ENCODE results near the gene WFIKKN2.
"Not testable (repeated sequence)": the region's sequence is repeated elsewhere in the genome, so short reads cannot be mapped to it uniquely, and the experiment has no call there.

The WFIKKN2 gene

DNA sequence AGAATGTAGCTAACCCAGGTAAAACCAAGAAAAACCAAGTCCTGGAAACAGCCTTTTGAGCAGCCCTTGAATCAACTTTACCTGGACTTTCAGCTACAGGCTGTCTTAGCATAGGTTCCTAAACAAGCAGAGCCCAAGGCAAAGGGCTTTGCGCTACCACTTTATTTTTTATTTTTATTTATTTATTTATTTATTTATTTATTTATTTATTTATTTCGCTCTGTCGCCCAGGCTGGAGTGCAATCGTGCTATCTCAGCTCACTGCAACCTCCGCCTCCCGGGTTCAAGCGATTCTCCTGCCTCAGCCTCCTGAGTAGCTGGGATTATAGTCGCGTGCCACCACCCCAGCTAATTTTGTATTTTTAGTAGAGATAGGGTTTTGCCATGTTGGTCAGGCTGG is 41.7 kb downstream of the WFIKKN2 start:
- DNase-seq (ENCODE audit: low read depth in 2 of 2): not testable (repeated sequence)

DNA sequence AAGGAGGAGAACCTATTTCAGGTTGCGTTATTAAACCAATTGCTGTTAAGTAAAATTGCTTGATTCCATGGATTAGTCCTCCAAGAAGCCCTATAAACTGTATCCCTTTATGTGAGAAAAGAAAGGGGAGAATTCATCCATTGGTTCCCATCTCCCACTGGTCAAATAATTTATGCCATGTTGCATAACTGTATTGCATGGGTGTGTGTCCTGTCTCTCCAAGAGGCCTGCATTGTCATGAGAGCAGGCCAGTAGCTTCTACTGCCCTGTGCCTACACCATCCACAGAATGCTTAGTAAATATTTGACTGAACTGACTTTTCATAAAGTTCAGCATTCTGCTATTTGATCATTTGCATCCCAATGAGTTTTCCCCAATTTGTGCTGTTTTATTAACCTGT is 42.5 kb downstream of the WFIKKN2 start:
- DNase-seq (ENCODE audit: low read depth in 2 of 2): no peak

DNA sequence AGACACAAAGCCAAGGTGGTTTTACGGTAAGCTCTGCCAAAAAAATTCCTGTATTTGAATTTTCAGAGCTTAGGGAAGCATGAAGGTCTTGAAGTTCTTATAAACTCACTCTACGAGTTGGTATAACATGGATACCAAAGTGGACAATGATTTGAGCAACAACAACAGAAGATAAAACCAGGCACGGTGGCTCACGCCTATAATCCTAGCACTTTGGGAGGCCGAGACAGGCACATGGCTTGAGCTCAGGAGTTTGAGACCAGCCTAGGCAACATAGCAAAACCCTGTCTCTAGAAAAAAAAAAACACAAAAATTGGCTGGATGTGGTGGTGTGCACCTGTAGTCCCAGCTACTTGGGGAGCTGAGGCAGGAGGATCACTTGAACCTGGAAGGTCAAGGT is 43.7 kb downstream of the WFIKKN2 start:
- no peak for DNase-seq (ENCODE audit: low read depth in 2 of 2)

DNA sequence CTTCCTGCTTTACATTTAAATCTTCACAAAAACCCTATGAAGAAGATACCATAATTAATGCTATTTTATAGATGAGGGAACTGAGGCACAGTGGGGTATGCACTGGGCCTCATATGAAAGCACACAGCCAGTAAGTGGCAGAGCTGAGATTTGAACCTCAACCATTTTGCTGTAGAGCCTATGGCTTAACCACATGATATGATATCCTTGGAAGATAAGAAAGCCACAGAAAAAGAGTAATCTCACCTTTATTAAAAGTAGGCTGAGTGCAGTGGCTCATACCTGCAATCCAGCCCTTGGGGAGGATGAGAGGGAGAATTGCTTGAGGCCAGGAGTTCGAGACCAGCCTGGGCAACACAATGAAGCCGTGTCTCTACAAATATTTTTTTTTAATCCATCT is 45.8 kb downstream of the WFIKKN2 start:
- no peak for DNase-seq (ENCODE audit: low read depth in 2 of 2)

DNA sequence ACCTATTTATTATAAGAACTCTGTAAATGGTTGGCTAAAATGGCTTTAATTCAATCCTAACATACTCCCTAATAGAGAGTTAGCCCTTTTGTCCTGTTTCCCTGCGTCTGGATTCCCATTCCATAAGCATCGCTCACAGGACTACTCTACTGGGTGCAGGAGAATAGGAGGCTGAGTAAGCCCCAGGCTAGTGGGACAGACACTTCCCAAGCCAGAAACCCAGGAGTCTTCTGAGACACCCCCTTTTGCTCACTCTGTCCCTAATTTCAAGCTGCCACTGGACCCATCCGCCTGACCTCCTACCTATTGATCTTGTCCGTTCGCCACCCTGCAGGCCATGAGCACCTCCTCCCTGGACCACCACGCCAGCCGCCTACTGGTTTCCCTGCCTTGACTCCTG is 47.5 kb downstream of the WFIKKN2 start:
- no peak for DNase-seq (ENCODE audit: low read depth in 2 of 2)

DNA sequence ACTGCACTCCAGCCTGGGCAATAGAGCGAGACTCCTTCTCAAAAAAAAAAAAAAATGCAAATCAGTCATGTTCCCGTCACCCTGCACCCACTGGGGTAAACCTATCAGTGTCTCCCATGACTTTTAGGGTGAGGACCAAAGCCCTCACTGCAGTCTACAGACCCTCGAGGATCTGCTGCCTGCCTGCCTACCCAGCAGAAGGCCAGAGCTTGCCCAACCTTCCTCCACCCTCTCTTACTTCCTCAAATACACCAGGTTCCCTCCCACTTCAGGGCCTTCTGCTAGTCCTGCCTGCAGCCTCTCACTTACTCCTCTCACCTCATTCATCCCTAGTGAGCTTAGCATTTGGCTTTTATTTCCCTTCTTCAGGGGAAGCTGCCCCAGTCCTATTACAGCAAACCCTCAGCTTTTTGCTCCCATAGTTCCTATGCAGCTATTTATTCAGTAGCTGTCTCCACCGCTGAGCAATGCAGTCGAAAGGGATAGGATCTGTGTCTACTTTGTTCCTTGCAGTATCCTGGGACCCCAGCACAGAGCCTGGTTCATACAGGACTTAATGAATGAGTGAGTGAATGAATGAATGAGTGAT is 48.6 kb downstream of the WFIKKN2 start:
- DNase-seq (ENCODE audit: low read depth in 2 of 2): no peak

DNA sequence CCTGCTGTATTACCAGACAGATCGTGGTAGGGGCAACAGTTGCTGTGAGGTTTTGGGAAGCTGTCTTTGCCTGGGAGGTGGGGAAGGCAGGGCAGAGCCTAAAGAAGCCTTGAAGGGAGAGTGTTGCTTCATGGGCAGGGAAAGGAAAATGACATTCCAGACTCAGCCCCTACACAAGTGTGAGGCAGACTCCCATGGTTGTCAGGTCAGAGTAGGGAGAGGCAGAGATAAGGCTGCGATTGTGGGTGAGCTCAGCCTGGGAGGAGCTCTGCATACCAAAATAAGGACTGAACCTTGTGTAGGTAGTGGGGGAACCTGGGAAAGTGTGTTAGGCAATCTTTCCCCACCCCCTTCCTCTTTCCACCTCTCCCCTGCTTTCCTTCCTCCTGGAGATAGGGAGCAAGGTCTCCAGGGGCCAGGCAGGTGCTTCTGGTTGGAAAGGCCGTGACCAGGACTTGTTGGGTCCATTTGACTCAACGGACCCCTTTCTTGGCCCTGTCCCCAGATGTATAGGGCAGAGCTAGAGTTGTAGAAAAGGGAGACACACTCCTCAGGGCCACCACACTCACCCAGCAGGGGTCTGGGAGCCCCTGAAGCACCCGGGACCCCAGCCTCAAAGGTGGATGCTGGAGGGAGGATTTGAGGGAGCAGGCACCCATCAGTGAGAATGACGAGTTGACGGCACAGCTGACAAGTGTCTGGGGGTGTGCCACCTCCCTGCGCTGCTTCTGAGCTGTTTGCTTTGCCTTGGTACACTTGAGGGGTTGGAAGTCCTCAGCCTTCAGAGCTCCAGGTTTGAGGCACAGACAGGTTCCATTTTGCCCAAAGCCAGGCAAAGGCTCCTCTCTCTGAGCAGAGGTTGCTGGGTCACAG is 49.3 kb downstream of the WFIKKN2 start:
- no peak for DNase-seq (ENCODE audit: low read depth in 2 of 2)

DNA sequence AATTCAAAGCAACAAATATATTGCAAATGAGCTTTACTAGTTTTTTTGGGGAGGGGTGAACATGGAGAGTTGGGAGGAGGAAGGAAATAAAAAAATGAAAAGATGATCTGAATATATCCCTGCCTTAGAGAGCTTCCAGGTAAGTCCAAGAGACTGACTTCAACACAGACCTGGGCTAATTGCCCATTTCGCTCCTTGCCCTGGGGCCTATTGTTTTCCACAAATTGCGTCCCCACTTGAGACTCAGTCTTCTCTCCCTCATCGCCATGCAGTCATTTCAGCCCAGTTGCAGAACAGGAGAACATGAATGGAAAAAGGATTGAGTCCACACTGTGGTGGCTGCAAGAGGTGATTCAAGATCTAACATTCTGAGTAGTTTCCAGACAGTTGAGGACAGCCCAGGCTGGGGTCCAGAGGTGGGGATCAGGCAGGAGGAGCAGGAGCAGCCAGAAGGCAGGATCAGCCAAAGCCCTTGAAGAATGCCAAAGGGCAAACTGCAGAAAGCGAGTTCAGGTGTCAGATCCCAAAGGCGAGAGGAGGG is 52.4 kb downstream of the WFIKKN2 start:
- no peak for DNase-seq (ENCODE audit: low read depth in 2 of 2)

DNA sequence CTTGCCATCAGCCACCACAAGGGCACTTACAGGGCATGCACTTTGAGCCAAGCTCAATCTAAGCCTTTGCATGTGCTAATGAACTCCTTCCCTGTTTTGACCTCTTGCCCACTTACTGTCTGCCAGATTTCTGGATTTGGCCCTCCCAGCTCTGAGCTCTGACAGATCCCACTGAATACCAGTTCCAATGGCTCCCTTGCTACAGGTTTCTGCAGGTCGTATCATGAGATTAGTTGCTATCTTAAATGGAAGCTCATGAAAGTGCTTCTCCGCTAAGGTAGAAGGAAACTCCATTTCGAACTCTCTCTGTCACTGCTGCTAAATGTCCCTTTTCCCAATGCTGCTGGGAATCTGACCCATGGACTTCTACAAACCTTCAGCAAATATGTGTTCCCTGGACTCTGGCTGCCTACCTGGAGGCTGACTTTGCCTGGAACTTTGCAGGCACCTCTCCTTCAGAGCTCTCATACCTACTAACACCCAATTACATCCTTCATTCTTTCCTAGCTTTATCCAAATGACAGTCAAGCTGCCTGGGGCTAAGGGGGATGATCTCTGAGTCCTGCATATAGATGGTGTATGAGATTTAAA is 54.2 kb downstream of the WFIKKN2 start:
- DNase-seq (ENCODE audit: low read depth in 2 of 2): no peak

DNA sequence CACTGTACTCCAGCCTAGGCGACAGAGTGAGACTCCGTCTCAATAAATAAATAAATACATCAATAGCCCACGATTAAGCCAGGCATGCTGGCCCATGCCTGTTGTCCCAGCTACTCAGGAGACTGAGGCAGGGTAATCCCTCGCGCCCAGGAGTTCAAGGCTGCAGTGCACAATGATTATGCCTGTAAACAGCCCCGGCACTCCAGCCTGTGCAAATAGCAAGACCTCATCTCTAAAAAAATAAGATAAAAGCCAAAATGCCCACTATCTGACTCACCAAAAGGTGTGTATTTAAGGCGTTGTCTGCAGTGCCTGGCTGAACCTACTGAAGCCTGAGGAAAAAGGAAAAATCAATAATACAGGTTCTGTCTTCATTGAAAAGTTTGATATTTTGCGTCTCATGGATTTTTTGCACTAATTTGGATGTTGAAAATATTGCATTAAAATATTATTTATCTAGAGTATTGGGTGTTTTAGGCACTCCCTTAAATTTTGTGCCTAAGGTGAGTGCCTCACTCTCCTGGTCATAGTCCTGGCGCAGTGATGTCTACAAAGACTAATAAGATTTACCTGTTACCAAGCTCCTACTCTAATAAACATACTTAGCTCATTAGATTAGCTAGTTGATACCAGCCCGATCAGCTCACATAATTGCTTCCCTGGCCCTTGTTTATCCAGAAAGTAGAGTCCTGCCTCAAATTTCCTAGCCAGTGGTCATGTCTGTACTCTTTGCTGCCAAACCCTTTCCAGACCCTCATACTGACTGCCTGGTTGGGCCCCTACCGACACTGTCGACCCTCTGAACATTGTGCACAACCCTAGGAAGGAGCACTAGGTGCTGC is 55.5 kb downstream of the WFIKKN2 start:
- no peak for DNase-seq (ENCODE audit: low read depth in 2 of 2)

DNA sequence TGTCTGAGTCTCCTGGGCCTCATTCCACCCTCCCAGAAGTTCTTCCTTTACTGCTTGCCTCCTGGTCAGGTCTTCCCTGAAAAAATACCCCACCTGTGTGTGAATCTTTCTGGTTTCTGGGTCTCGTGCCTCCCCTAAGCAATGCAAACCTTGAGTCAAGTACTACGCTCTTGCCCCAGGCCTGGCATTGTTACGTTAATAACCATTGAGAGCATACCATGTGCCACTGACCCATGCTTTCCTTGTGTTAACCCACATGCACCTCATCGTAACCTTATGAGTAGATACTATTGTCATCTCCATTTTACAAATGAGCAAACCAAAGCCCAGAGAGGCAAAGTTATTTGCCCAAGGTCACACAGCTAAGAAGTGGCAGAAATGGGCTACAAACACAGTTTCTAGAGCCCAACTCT is 56.2 kb downstream of the WFIKKN2 start:
- DNase-seq (ENCODE audit: low read depth in 2 of 2): no peak

All from stimulated activated CD8-positive, alpha-beta memory T cell treated with anti-CD3 and anti-CD28 coated beads, Interleukin-15, amount 100 ng/mL, for 4 hours (primary cell).